Activated naive CD4-positive, alpha-beta T cell treated with anti-CD3 and anti-CD28 coated beads for 36 hours (primary cell): ENCODE measurements around the gene SLC35F3. TPM values are rescaled to one million over a fixed set of nuclear protein-coding genes. Genes with fewer than 3 reads are reported as not detected.

Source experiments
- CTCF ChIA-PET: fragments of 350-600 bp; sonication (Branson Sonifier 250); formaldehyde crosslinking; loops from one replicate; lab custom pipeline; 2021; ENCODE audit warnings: antibody characterized with exemption; lab: Charles Lee
- DNase-seq: peaks from one replicate; pipeline ENCODE4 v3.0.0-alpha.2; 2020
- H3K27ac Mint-ChIP-seq: one replicate; pipeline ENCODE4 v1.8.0; 2021; ENCODE audit warnings: mild to moderate bottlenecking, mixed read lengths
- H3K27me3 Mint-ChIP-seq: one replicate; pipeline ENCODE4 v1.8.0; 2021; ENCODE audit warnings: low read depth, mixed read lengths
- H3K36me3 Mint-ChIP-seq: one replicate; pipeline ENCODE4 v1.8.0; 2021; ENCODE audit warnings: low read depth, mixed read lengths
- H3K4me1 Mint-ChIP-seq: one replicate; pipeline ENCODE4 v1.8.0; 2021; ENCODE audit warnings: low read depth, mixed read lengths
- H3K4me3 Mint-ChIP-seq: one replicate; pipeline ENCODE4 v1.8.0; 2021; ENCODE audit warnings: mild to moderate bottlenecking, moderate library complexity, mixed read lengths
- H3K9me3 Mint-ChIP-seq: one replicate; pipeline ENCODE4 v1.8.0; 2021; ENCODE audit warnings: mixed read lengths
- intact Hi-C: fragments of 100-400 bp; cut with micrococcal nuclease; formaldehyde crosslinking; loops from one replicate; pipeline ENCODE4 v1.15.1; 2023
- total RNA-seq, 2 experiments: library from RNA; stranded (reverse); gene quantifications; one replicate each; pipeline ENCODE4 v1.2.3, GENCODE V29; 2021

SLC35F3 gene
- total RNA-seq, 2 experiments from 2014 or later: not detected

- DNase-seq: no peak
- no peaks in the 10 kb centered on the region for H3K4me1 Mint-ChIP-seq
These were observed 374.5 kb downstream of the SLC35F3 start for GRCh38 chr1:234279021-234279420.

GRCh38 chr1:234280500-234280899, 376.0 kb downstream of the SLC35F3 start:
- H3K4me3 Mint-ChIP-seq: no peak overlapping the region
- CTCF ChIA-PET: no interaction called here
- no peaks in the 10 kb centered on the region for H3K36me3 Mint-ChIP-seq
- intact Hi-C loops: no loop called here
- no peaks in the 10 kb centered on the region for H3K4me1 Mint-ChIP-seq
- no peak overlapping the region for H3K27ac Mint-ChIP-seq
- H3K27me3 Mint-ChIP-seq: peaks cover 5% of the 10 kb centered on the region
- no peaks in the 10 kb centered on the region for H3K9me3 Mint-ChIP-seq
- no peak for DNase-seq

More at GRCh38 chr1:234279021-234279420, 374.5 kb downstream of the SLC35F3 start:
- no peaks in the 10 kb centered on the region for H3K9me3 Mint-ChIP-seq
- CTCF ChIA-PET: interaction anchor here (1.6 kb wide), 1 partner anchor 65 kb away, joined by 3 read pairs; no protein-coding TSS in a partner anchor
- H3K36me3 Mint-ChIP-seq: no peaks in the 10 kb centered on the region
- H3K27me3 Mint-ChIP-seq: peaks cover 15% of the 10 kb centered on the region
- no peak overlapping the region for H3K4me3 Mint-ChIP-seq
- H3K27ac Mint-ChIP-seq: no peak overlapping the region
- intact Hi-C loops: no loop called here

GRCh38 chr1:234281826-234282489, 377.5 kb downstream of the SLC35F3 start:
- Mint-ChIP-seq H3K4me3 (no peak overlapping the region), H3K4me1 (no peaks in the 10 kb centered on the region), H3K27me3 (peaks cover 4% of the 10 kb centered on the region), H3K9me3 (no peaks in the 10 kb centered on the region), H3K27ac (no peak overlapping the region), H3K36me3 (no peaks in the 10 kb centered on the region)
- DNase-seq: no peak
- intact Hi-C loops: no loop called here
- CTCF ChIA-PET: interaction anchor here (1.1 to 1.9 kb wide), 2 partner anchors 28 to 69 kb away, joined by 3 to 8 read pairs; no protein-coding TSS in a partner anchor

- H3K4me1 Mint-ChIP-seq: no peaks in the 10 kb centered on the region
- CTCF ChIA-PET: no interaction called here
- intact Hi-C loops: no loop called here
- H3K36me3 Mint-ChIP-seq: no peaks in the 10 kb centered on the region
- peaks cover 4% of the 10 kb centered on the region for H3K27me3 Mint-ChIP-seq
- DNase-seq: no peak
- H3K4me3 Mint-ChIP-seq: no peak overlapping the region
- H3K9me3 Mint-ChIP-seq: peaks cover 8% of the 10 kb centered on the region
- H3K27ac Mint-ChIP-seq: no peak overlapping the region
These were observed 381.7 kb downstream of the SLC35F3 start for GRCh38 chr1:234286206-234286605.

- intact Hi-C loops: no loop called here
- Mint-ChIP-seq H3K4me1 (no peaks in the 10 kb centered on the region), H3K36me3 (no peaks in the 10 kb centered on the region), H3K9me3 (peaks cover 8% of the 10 kb centered on the region), H3K27me3 (peaks cover 6% of the 10 kb centered on the region), H3K27ac (no peak overlapping the region), H3K4me3 (no peak overlapping the region)
- CTCF ChIA-PET: interaction anchor here (0.6 to 1.1 kb wide), 2 partner anchors 22 to 62 kb away, joined by 3 read pairs; no protein-coding TSS in a partner anchor
- DNase-seq: no peak
These were observed 384.5 kb downstream of the SLC35F3 start for GRCh38 chr1:234288946-234289345.

- intact Hi-C loops: no loop called here
- H3K27ac Mint-ChIP-seq: no peak overlapping the region
- CTCF ChIA-PET: interaction anchor here (0.6 to 1.1 kb wide), 2 partner anchors 21 to 63 kb away, joined by 3 read pairs; no protein-coding TSS in a partner anchor
- no peaks in the 10 kb centered on the region for H3K36me3 Mint-ChIP-seq
- peaks cover 8% of the 10 kb centered on the region for H3K9me3 Mint-ChIP-seq
- H3K4me1 Mint-ChIP-seq: no peaks in the 10 kb centered on the region
- DNase-seq: no peak
- H3K4me3 Mint-ChIP-seq: no peak overlapping the region
- peaks cover 13% of the 10 kb centered on the region for H3K27me3 Mint-ChIP-seq
These were observed 385.2 kb downstream of the SLC35F3 start for GRCh38 chr1:234289538-234290305.

GRCh38 chr1:234292011-234292410, 387.5 kb downstream of the SLC35F3 start:
- no peak for DNase-seq

GRCh38 chr1:234292548-234292947, 388.1 kb downstream of the SLC35F3 start:
- H3K36me3 Mint-ChIP-seq: no peaks in the 10 kb centered on the region
- no peak for DNase-seq
- H3K4me3 Mint-ChIP-seq: no peak overlapping the region
- H3K27me3 Mint-ChIP-seq: peaks cover 19% of the 10 kb centered on the region
- CTCF ChIA-PET: interaction anchor here (0.8 kb wide), 1 partner anchor 17 kb away, joined by 3 read pairs; no protein-coding TSS in a partner anchor
- no peaks in the 10 kb centered on the region for H3K4me1 Mint-ChIP-seq
- no peak overlapping the region for H3K27ac Mint-ChIP-seq
- H3K9me3 Mint-ChIP-seq: peaks cover 8% of the 10 kb centered on the region
- intact Hi-C loops: no loop called here

More at GRCh38 chr1:234292011-234292410, 387.5 kb downstream of the SLC35F3 start:
- Mint-ChIP-seq H3K9me3 (peaks cover 8% of the 10 kb centered on the region), H3K27ac (no peak overlapping the region), H3K27me3 (peaks cover 16% of the 10 kb centered on the region), H3K4me3 (no peak overlapping the region), H3K4me1 (no peaks in the 10 kb centered on the region), H3K36me3 (no peaks in the 10 kb centered on the region)
- intact Hi-C loops: no loop called here
- CTCF ChIA-PET: interaction anchor here (1.1 kb wide), 1 partner anchor 18 kb away, joined by 6 read pairs; no protein-coding TSS in a partner anchor

- intact Hi-C loops: no loop called here
- peaks cover 19% of the 10 kb centered on the region for H3K27me3 Mint-ChIP-seq
- no peak overlapping the region for H3K4me3 Mint-ChIP-seq
- CTCF ChIA-PET: interaction anchor here (1.1 to 1.6 kb wide), 3 partner anchors 13 to 34 kb away, joined by 3 to 9 read pairs (median 6); no protein-coding TSS in a partner anchor
- H3K9me3 Mint-ChIP-seq: peaks cover 8% of the 10 kb centered on the region
- H3K4me1 Mint-ChIP-seq: no peaks in the 10 kb centered on the region
- H3K27ac Mint-ChIP-seq: no peak overlapping the region
- no peak for DNase-seq
- no peaks in the 10 kb centered on the region for H3K36me3 Mint-ChIP-seq
These were observed 389.8 kb downstream of the SLC35F3 start for GRCh38 chr1:234294109-234294817.

GRCh38 chr1:234295068-234295467, 390.6 kb downstream of the SLC35F3 start:
- no peaks in the 10 kb centered on the region for H3K4me1 Mint-ChIP-seq
- H3K36me3 Mint-ChIP-seq: no peaks in the 10 kb centered on the region
- H3K27ac Mint-ChIP-seq: no peak overlapping the region
- intact Hi-C loops: no loop called here
- H3K4me3 Mint-ChIP-seq: no peak overlapping the region
- no peak for DNase-seq
- H3K9me3 Mint-ChIP-seq: peaks cover under 1% of the 10 kb centered on the region
- peaks cover 19% of the 10 kb centered on the region for H3K27me3 Mint-ChIP-seq
- CTCF ChIA-PET: interaction anchor here (1.0 to 1.6 kb wide), 3 partner anchors 14 to 15 kb away, joined by 3 to 9 read pairs (median 4); no protein-coding TSS in a partner anchor

- no peak overlapping the region for H3K27ac Mint-ChIP-seq
- H3K4me1 Mint-ChIP-seq: no peaks in the 10 kb centered on the region
- H3K4me3 Mint-ChIP-seq: no peak overlapping the region
- H3K27me3 Mint-ChIP-seq: peaks cover 19% of the 10 kb centered on the region
- no peak for DNase-seq
- no peaks in the 10 kb centered on the region for H3K9me3 Mint-ChIP-seq
- CTCF ChIA-PET: interaction anchor here (1.0 to 1.4 kb wide), 2 partner anchors 13 to 14 kb away, joined by 3 to 4 read pairs; no protein-coding TSS in a partner anchor
- intact Hi-C loops: no loop called here
- no peaks in the 10 kb centered on the region for H3K36me3 Mint-ChIP-seq
These were observed 391.1 kb downstream of the SLC35F3 start for GRCh38 chr1:234295626-234296025.

GRCh38 chr1:234296496-234296895, 392.0 kb downstream of the SLC35F3 start:
- H3K9me3 Mint-ChIP-seq: no peaks in the 10 kb centered on the region
- no peak overlapping the region for H3K4me3 Mint-ChIP-seq
- no peak for DNase-seq
- no peak overlapping the region for H3K27ac Mint-ChIP-seq
- CTCF ChIA-PET: interaction anchor here (1.4 kb wide), 1 partner anchor 13 kb away, joined by 4 read pairs; no protein-coding TSS in a partner anchor
- no peaks in the 10 kb centered on the region for H3K4me1 Mint-ChIP-seq
- H3K36me3 Mint-ChIP-seq: no peaks in the 10 kb centered on the region
- intact Hi-C loops: no loop called here
- peaks cover 19% of the 10 kb centered on the region for H3K27me3 Mint-ChIP-seq
